DMS 273 treated with DMSO at 0.1 percent for 48 hours (cell line): ENCODE measurements around the gene SPATA2.
"Not testable (repeated sequence)": the region's sequence is repeated elsewhere in the genome, so short reads cannot be mapped to it uniquely, and the experiment has no call there.

Experiments used
- DNase-seq: peaks from one replicate; lab custom pipeline; 2025; lab: John Stamatoyannopoulos, UW

Gene SPATA2

DNA sequence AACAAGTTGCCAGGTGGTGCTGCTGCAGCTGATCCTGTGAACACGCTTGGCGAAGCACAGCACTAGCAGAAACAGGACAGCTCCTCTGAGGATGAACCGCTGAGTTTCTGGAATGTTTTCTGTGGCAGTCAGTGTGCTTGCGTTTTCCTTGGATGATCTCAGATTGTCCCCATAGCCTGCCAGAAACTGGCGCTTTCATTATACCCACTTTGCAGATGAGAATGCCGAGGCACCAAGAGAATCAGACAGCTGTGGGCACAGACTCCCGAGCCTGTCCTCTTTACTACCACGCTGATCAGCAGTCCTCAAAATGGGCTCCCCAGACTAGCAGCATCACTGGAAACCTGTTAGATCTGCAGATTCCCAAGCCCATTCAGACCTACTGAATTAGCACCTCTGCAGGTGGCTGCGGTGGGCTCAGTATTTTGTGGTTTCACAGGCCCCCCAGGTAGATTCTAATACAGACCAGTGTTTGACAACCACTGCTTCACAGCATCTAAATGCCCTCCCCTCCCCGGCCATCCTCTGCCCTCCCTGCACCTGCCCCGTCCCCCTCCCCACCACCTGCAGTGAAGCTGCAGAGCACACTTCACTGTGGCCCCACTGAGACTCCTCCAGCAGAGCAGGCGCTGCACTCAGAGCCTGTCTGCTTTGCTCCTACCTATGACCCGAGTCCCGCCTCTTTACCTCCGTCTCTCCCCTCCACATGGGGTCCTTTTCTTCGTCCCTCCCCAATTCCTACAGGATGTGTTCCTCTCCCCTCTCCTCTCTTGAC is 29.6 kb downstream of the SPATA2 start:
- DNase-seq: no peak

- DNase-seq: no peak
These were observed 32.0 kb downstream of the SPATA2 start for GRCh38 chr20:49883246-49883802.

GRCh38 chr20:49882171-49882970 is 33.0 kb downstream of the SPATA2 start:
- DNase-seq: no peak

- no peak for DNase-seq
These were observed 34.4 kb downstream of the SPATA2 start for GRCh38 chr20:49880724-49881445.

GRCh38 chr20:49880177-49880576 is 35.2 kb downstream of the SPATA2 start:
- no peak for DNase-seq

DNA sequence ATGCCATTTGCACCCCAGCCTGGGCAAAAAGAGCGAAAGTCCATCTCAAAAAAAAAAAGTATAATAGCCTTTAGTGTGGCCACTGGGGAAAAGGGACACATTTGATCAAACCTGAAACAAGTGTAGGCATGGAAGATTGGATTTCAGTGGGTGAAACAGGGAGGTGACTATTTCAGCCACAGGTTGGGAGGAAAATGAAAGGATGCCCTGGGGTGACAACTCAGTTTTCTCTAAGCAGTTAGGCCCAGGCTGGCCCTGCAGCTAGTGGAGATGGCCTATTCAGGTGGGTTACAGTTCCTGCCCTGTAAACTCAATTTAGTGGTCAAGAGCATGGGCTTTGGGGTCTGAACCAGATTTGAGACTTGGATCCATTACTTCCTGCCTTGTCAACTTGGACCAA is 36.4 kb downstream of the SPATA2 start:
- no peak for DNase-seq

DNA sequence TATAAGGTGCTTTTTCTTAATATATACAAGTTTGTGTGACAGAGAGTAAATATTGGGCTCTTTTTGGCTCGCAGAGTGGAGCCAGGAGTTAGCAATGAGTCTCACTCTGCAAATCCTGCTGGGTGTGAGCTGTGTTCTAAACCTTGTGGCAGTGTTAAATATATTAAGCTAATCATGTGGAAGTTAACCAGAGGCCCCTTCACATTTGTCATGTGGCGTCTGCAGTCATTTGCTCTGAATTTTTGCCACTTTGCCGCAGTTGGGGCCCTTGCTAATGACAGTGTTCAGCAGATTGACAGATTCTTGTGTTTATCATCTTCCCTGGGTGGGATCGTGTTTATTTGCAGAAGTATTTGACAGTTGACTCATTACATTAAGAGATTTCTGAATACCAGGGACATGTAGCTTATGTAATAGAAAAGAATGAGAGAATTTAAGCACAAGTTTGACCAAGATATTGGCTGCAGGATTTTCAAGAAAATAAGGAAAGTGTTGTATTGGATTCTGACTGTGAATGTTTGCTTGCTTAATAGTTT is 37.9 kb downstream of the SPATA2 start:
- DNase-seq: no peak

DNA sequence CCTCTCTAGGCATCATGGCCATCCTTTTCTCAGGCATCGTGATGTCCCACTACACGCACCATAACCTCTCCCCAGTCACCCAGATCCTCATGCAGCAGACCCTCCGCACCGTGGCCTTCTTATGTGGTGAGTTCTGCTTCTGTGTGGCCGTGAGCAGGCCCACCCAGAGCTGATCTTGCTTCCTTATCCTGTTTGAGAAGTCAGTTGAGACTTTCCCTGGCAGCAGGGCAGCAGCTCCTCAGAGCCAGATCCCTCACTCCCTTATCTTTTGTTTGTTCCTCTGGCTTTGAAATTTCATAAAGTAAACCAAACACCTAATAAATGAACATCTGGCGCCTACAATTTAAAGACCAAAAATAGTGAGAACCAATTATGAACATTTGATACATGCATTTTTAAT is 40.6 kb downstream of the SPATA2 start:
- no peak for DNase-seq

DNA sequence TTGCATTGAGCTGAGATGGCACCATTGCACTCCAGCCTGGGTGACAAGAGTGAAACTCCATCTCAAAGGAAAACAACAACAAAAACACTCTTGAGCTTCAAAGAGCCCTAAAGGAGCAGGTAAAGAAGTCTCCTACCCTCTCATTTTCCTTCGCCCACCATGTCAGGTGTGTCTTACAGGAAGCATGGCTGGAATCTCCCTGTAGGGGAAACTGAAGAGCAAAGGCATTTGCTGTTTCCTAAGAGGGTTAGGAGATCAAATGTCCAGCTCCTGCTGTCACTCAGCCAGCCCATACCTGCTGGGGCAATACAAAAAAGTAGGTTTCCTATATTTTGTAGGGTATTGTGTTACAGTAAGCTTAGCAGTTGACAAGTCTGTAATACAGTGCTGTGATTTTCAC is 43.3 kb downstream of the SPATA2 start:
- no peak for DNase-seq

DNA sequence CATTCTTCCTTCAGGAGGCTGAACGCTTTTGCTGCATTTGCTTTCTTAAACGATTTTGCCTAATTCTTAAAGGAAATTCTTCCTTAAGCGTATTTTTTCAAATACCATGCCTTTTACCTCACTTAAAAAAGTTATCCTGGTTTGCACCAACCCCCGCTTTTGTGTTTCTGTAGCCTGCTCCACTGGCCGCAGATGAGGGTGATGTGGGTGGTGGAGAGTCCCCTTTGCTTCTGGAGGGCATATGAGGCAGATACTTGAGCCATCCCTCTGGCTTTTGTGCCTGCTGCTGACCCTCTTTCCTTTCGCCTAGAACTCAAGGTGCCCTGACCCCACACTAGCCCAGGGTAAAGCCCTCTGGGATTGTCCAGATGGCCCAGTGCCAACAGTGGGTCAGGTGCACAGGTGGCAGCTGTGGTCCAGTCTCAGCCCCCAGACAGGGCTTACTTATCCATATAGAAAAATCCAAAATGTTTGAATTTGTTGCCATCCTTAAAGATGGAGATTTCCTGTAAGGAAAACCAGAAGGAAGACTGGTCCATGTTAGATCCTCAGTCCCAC is 43.9 kb downstream of the SPATA2 start:
- DNase-seq: no peak

DNA sequence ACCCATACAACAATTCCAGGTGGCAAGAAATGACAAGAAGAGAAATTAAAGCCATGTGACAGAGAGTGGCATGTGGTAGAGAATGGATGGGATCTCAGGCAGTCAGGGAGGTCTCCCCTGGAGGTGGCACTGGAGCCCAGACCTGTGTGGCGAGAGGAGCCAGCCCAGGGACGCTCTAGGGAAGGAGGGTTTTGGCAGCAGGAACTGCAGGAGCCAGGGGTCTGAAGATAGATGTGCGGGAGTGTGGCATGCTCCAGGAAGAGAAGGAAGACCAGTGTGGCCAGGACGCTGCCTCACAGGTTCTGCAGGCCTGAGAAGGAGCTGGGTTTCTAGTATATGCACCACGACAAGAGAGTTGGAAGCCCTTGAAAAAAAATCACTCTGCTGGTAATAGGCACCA is 45.1 kb downstream of the SPATA2 start:
- no peak for DNase-seq

DNA sequence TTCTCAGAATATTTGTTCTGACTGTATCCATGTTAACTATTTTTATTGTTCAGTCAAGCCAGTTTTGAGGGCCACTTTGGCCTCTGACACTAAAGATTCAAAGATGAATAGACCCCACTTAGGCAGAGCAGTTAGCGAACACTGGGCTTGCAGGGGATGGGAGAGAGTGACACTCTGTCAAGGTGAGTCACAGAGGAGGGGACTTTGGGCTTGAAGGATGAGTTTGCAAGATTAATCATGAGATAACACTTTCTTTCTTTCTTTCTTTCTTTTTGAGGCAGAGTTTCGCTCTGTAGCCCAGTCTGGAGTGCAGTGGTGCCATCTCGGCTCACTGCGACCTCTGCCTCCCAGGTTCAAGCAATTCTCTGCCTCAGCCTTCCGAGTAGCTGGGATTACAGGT is 46.4 kb downstream of the SPATA2 start:
- no peak for DNase-seq

DNA sequence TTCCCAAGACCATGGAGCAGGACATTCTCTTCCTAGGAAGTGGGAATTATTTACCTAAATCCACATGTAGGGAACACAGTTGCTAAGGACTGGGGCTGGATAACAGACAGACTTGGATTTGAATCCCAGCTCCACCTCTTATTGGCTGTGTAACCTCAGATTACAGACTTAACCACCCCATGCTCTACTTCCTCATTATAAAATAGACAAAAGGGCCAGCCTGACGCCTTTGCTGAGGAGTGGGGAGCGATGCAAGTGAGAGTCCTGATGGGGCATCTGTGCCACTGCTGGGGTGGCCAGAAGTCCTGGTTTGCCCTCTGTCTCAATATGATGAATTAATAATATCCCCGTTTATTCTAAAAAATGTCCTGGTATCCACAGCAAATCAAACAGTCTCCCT is 46.8 kb downstream of the SPATA2 start:
- no peak for DNase-seq

GRCh38 chr20:49867453-49868215 is 47.7 kb downstream of the SPATA2 start:
- DNase-seq: no peak

DNA sequence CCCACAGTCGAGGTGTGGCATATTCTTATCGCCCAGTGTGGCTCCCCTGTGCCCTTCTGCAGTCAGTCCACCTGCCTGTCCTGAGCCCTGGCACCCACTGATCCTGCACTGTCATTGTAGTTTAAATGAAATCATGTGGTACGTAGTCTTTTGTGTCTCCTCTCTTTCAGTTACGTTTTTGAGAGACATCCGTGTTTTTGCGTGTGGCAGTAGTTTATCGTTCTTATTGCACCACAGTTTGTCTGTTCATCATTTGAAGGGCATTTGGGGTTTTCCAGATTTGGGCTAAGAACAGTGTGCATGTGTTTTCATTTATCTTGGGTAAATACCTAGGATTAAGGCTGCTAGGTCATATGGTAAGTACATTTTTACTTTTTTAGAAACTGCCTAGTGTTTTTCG is 49.3 kb downstream of the SPATA2 start:
- no peak for DNase-seq

DNA sequence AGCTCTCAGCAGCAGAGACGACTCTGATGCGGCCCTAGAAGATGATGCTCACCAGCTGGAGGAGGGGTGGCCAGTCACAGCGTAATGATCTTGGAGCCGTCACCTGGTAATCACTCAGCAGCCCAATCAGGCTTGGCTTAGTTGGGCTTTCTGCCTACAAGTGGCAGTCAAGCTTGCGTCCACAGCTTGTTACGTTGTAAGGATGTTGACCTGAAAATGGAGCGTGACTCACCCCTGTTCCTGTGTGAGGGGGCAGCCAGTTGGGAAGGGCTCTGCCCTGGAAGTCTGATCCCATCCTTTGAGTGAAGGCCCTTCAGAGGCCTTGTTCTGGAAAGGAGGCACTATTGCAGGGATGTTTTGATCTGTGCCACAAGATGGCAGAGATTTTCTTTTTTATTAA is 49.8 kb downstream of the SPATA2 start:
- DNase-seq: no peak

DNA sequence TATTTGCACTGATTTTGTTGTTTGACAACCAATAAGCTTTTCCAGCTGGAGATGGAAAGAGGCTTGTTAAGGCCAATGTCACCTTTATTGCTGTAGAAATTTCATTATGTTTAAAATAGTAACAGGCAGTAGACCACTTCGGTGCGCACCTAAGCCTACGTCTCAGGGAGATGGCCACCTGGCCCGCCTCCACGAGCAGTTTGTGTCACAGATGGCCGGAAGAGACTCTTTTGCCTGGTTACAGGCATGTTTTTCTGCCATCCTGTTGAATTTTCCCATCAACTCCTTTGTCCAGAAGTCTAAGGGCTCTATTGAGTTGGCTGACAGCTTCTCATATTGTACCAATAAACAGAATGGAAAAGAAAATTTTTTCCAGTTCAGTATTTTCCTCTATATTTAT is 51.7 kb downstream of the SPATA2 start:
- DNase-seq: no peak

DNA sequence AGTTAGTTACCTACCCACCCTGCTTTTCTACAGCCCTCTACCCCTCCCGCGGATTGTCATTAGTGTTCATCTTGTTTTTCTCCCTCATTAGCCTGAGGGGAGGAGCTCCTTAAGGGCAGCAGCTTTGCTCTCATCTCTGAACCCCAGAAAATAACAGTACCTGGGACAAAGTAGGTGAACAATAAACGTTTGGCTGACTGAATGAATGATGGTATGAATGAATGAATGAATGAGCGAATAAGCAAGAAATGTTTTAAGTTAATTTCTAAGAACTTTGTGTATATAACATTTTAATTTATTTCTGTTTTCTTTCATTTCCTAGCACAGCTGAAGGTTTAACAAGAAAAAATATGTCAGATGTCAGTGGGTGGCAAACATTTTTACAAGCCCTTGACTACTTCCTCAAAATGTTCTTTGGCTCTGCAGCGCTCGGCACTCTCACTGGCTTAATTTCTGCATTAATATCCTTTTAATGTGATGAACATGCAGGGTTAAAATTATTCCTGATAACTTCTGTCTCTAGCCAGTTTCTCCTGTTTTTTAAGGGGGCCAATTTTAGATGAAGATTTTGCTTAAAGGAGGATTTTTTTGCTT is 52.6 kb downstream of the SPATA2 start:
- DNase-seq: no peak

GRCh38 chr20:49861232-49861631 is 54.1 kb downstream of the SPATA2 start:
- not testable (repeated sequence) for DNase-seq

DNA sequence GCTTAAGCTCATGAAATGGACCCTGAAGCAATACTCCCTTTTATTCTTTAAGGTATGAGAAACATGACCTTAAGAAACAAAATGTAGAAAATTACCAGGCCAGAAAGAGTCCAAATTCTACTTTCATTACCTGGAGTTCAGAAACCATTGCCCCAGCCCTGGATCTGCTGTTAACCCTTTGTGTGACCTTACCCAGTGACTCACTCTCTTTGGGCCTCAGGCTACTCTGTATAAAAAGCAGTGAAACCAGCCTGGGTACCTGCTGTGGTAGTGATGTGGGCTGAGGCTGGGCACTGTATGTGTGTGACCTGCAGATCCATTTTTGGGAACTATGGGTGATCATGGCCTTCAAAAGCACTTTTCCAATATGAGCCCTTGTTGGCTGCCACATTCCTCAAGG is 55.5 kb downstream of the SPATA2 start:
- DNase-seq: no peak

DNA sequence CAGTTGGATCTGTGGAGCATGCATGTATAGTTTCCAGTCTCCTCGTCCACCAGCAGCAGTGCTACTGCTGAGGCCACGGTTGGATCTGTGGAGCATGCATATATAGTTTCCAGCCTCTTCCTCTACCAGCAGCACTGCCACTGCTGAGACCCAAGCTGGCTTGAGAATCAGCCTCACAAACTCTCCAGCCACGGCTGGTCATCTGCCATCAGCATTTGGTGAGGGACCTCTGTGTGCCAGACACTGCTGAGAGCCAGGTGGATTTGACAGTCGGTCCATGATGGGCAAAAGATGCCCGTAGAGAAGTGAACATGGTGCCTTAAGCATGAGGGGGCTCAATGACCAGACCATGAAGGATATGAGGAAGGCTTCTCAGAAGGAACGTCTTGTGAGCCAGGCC is 56.3 kb downstream of the SPATA2 start:
- no peak for DNase-seq
